Neural progenitor cell (in vitro differentiated cells): Measurements from ENCODE around the gene STUB1. TPM values are rescaled to one million over a fixed set of nuclear protein-coding genes. Genes with fewer than 3 reads are reported as not detected.

ENCODE experiments used
- DNase-seq: peaks from one replicate; pipeline ENCODE4 v3.0.0-alpha.2; 2016; ENCODE audit warnings: low spot score
- H2AFZ ChIP-seq: fragments of 200-600 bp; sonication (generic); replicated peaks from 2 replicates; pipeline ENCODE4 v1.6.1; 2016; ENCODE audit warnings: antibody characterized with exemption
- H3F3A ChIP-seq: fragments of 200-600 bp; sonication (generic); 2 replicates; pipeline ENCODE4 v1.6.1; 2016; ENCODE audit warnings: antibody characterized with exemption, low read depth
- H3K27ac ChIP-seq: fragments of 200-600 bp; sonication (generic); 2 replicates; pipeline ENCODE4 v1.5.1; 2016; ENCODE audit warnings: mild to moderate bottlenecking
- H3K27me3 ChIP-seq: fragments of 200-600 bp; sonication (generic); 2 replicates; pipeline ENCODE4 v1.6.1; 2016; ENCODE audit warnings: mild to moderate bottlenecking, moderate library complexity
- H3K36me3 ChIP-seq: fragments of 200-600 bp; sonication (generic); 2 replicates; pipeline ENCODE4 v1.5.1; 2016
- H3K4me1 ChIP-seq: fragments of 200-600 bp; sonication (generic); 2 replicates; pipeline ENCODE4 v1.6.1; 2016; ENCODE audit warnings: mixed run types
- H3K4me2 ChIP-seq: fragments of 200-600 bp; sonication (generic); 2 replicates; pipeline ENCODE4 v1.6.1; 2016
- H3K4me3 ChIP-seq: fragments of 200-600 bp; sonication (generic); 2 replicates; pipeline ENCODE4 v1.5.1; 2016
- H3K79me2 ChIP-seq: fragments of 200-600 bp; sonication (generic); 2 replicates; pipeline ENCODE4 v1.6.1; 2016; ENCODE audit warnings: low read depth
- H3K9ac ChIP-seq: fragments of 200-600 bp; sonication (generic); 2 replicates; pipeline ENCODE4 v1.6.1; 2016
- H3K9me3 ChIP-seq: fragments of 200-600 bp; sonication (generic); 2 replicates; pipeline ENCODE4 v1.5.1; 2016; ENCODE audit warnings: low read depth
- H4K20me1 ChIP-seq: fragments of 200-600 bp; sonication (generic); 2 replicates; pipeline ENCODE4 v1.6.1; 2016; ENCODE audit warnings: low read depth
- H3K27ac Mint-ChIP-seq: 3 replicates; pipeline ENCODE4 v1.8.0; 2021; ENCODE audit warnings: mixed read lengths
- H3K27me3 Mint-ChIP-seq: 2 replicates; pipeline ENCODE4 v1.8.0; 2022; ENCODE audit warnings: low read depth, mild to moderate bottlenecking, inconsistent platforms, moderate library complexity, mixed read lengths; ENCODE audit not compliant: insufficient read depth
- H3K36me3 Mint-ChIP-seq: 3 replicates; pipeline ENCODE4 v1.8.0; 2021; ENCODE audit warnings: mixed read lengths
- H3K4me1 Mint-ChIP-seq: 3 replicates; pipeline ENCODE4 v1.8.0; 2021; ENCODE audit warnings: mixed read lengths
- H3K4me3 Mint-ChIP-seq: 3 replicates; pipeline ENCODE4 v1.8.0; 2021; ENCODE audit warnings: mild to moderate bottlenecking, moderate library complexity, mixed read lengths
- H3K9me3 Mint-ChIP-seq: 3 replicates; pipeline ENCODE4 v1.8.0; 2020; ENCODE audit warnings: mixed read lengths
- EZH2 ChIP-seq: fragments of 200-600 bp; sonication (generic); IDR thresholded peaks from 2 replicates; pipeline ENCODE4 v1.6.1; 2017; ENCODE audit warnings: antibody characterized with exemption, mild to moderate bottlenecking, moderate library complexity
- EZH2phosphoT487 ChIP-seq: fragments of 200-600 bp; sonication (generic); IDR thresholded peaks from 2 replicates; pipeline ENCODE4 v1.6.1; 2017; ENCODE audit warnings: antibody characterized with exemption
- total RNA-seq: library from RNA; depleted of rRNA; stranded (reverse); fragments of >200 nt; gene quantifications from 2 replicates; pipeline ENCODE4 v1.2.3, GENCODE V29; 2015; ENCODE audit warnings: low replicate concordance
- TF ChIP-seq, protein P1 (sequence below): fragments of 200-600 bp; sonication (generic); IDR thresholded peaks from 2 replicates; pipeline ENCODE4 v1.5.1; 2017; ENCODE audit warnings: antibody characterized with exemption, mild to moderate bottlenecking

The STUB1 gene
- total RNA-seq, 1 donor from 2014 or later: 27.0 TPM

DNA sequence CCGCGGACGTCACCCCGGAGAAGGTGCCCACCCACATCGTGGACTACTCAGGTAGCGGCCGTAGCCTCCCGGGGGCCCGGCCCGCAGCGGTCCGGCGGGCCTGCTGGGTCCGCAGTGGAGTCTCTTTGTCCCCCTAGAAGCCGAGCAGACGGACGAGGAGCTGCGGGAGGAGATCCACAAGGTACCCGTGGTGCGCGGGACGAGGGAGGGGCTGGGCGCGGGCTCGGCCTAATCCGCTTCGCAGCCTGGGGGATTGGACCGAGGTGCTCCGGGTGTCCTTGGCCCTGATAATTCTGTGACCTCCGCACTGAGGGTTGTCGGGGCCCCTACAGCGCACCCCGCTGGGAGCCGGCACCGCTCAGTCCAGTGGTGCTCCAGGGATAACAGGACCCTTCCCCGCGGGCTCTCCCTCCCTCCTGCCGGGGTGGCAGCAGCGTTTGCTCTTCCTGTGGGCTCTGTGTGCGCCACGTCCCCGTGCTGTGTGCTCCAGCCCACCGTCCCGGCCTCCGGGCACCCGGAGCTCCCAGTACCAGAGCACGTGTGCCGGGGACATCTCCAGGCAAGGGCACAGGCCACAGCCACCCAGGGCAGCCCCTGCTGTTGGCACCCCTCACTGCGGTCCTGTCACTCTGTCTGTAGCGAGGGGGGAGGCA, 11.6 kb upstream of the STUB1 start:
- Mint-ChIP-seq H3K36me3 (no peaks in the 10 kb centered on the region), H3K27ac (no peak overlapping the region), H3K4me3 (peak overlapping the region; percentile 84), H3K27me3 (peaks cover 2% of the 10 kb centered on the region), H3K9me3 (no peaks in the 10 kb centered on the region), H3K4me1 (peaks cover 3% of the 10 kb centered on the region)
- Histone ChIP-seq H3K4me2 (peak overlapping the region; percentile 90), H3K9ac (peak overlapping the region; percentile 73), H3K9me3 (no peaks in the 10 kb centered on the region), H3K27me3 (no peaks in the 10 kb centered on the region), H4K20me1 (peaks cover 23% of the 10 kb centered on the region), H3K27ac (no peak overlapping the region), H3K79me2 (peaks cover 15% of the 10 kb centered on the region), H3K36me3 (no peaks in the 10 kb centered on the region), H3K4me1 (peaks cover 8% of the 10 kb centered on the region), H3F3A (peaks cover 7% of the 10 kb centered on the region), H2AFZ (no peak overlapping the region), H3K4me3 (peak overlapping the region; percentile 89)
- peak; percentile 53 for DNase-seq
- TF ChIP-seq EZH2phosphoT487 (no peak), EZH2 (no peak)
- TF ChIP-seq, protein P1, sequence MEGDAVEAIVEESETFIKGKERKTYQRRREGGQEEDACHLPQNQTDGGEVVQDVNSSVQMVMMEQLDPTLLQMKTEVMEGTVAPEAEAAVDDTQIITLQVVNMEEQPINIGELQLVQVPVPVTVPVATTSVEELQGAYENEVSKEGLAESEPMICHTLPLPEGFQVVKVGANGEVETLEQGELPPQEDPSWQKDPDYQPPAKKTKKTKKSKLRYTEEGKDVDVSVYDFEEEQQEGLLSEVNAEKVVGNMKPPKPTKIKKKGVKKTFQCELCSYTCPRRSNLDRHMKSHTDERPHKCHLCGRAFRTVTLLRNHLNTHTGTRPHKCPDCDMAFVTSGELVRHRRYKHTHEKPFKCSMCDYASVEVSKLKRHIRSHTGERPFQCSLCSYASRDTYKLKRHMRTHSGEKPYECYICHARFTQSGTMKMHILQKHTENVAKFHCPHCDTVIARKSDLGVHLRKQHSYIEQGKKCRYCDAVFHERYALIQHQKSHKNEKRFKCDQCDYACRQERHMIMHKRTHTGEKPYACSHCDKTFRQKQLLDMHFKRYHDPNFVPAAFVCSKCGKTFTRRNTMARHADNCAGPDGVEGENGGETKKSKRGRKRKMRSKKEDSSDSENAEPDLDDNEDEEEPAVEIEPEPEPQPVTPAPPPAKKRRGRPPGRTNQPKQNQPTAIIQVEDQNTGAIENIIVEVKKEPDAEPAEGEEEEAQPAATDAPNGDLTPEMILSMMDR: no peak

DNA sequence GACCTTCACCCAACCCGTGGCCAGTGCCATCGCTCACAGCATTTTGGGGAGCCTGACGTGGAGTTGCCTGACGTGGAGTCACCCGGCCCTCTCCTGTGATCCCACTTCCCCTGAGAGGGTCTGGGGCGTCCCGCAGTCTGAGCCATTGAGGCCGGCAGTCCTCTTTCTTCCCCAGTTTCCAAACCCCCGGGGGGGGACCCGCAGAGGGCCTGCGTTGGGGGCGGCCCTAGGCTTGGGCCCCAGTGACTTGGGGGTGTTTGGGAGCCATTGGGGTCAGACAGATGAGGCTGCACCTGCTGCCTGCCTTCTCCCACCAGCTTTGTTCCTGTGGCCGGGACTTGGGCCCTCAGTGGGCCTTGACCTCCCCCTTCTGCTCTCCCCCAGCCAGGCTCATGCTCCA, 10.5 kb upstream of the STUB1 start:
- H3K9me3 Mint-ChIP-seq: no peaks in the 10 kb centered on the region
- Histone ChIP-seq H3K4me3 (no peak overlapping the region), H4K20me1 (peaks cover 33% of the 10 kb centered on the region), H3K79me2 (peaks cover 15% of the 10 kb centered on the region), H3F3A (peaks cover 16% of the 10 kb centered on the region), H2AFZ (no peak overlapping the region), H3K9ac (no peak overlapping the region), H3K27me3 (no peaks in the 10 kb centered on the region), H3K4me2 (no peak overlapping the region), H3K36me3 (no peaks in the 10 kb centered on the region), H3K9me3 (no peaks in the 10 kb centered on the region), H3K4me1 (peaks cover 8% of the 10 kb centered on the region), H3K27ac (no peak overlapping the region)
- peaks cover 3% of the 10 kb centered on the region for H3K4me1 Mint-ChIP-seq
- H3K4me3 Mint-ChIP-seq: peak overlapping the region; percentile 84
- no peak for TF ChIP-seq EZH2
- TF ChIP-seq, protein P1: no peak
- TF ChIP-seq EZH2phosphoT487: no peak
- H3K27me3 Mint-ChIP-seq: peaks cover 3% of the 10 kb centered on the region
- no peak overlapping the region for H3K27ac Mint-ChIP-seq
- no peak for DNase-seq
- H3K36me3 Mint-ChIP-seq: no peaks in the 10 kb centered on the region

DNA sequence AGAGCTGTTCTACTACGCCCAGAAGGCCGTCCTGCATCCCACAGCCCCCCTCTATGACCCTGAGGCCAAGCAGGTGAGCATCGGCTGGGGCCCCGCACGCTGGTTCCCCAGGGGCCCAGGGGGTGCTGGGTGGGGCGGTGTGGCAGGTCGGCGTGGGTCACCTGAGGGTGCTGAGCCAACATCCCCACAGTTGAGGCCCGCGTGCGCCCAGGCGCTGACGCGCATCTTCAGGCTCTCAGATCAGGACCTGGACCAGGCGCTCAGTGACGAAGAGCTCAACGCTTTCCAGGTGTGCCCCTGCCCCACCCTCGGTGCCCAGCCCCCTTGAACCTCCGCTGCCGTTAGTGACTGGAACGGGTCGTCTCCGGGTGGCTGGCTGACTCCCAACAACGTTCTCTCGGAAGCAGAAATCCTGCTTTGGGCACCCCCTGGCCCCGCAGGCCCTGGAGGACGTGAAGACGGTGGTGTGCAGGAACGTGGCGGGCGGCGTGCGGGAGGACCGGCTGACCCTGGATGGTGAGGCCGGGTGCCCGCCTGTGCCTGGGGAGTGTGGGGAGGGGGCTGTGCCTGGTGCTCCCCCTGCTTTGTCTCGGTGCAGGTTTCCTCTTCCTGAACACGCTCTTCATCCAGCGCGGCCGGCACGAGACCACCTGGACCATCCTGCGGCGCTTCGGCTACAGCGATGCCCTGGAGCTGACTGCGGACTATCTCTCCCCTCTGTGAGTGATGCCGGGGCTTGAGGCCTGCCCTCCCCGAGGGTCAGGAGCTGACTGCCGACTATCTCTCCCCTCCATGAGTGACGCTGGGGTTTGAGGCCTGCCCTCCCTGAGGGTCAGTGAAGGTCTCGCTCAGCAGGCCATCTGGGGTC, 9.5 kb upstream of the STUB1 start:
- no peaks in the 10 kb centered on the region for H3K36me3 Mint-ChIP-seq
- peaks cover 9% of the 10 kb centered on the region for H3K27me3 ChIP-seq
- TF ChIP-seq, protein P1: no peak
- no peak for TF ChIP-seq EZH2phosphoT487
- no peak for TF ChIP-seq EZH2
- no peaks in the 10 kb centered on the region for H3K9me3 ChIP-seq
- H3K4me3 Mint-ChIP-seq: peak overlapping the region; percentile 60
- peaks cover 23% of the 10 kb centered on the region for H3F3A ChIP-seq
- H3K4me1 Mint-ChIP-seq: peaks cover 3% of the 10 kb centered on the region
- no peak overlapping the region for H3K27ac Mint-ChIP-seq
- no peak overlapping the region for H3K9ac ChIP-seq
- H2AFZ ChIP-seq: no peak overlapping the region
- H3K4me1 ChIP-seq: peaks cover 15% of the 10 kb centered on the region
- peaks cover 5% of the 10 kb centered on the region for H3K27me3 Mint-ChIP-seq
- peaks cover 39% of the 10 kb centered on the region for H4K20me1 ChIP-seq
- H3K9me3 Mint-ChIP-seq: no peaks in the 10 kb centered on the region
- no peak for DNase-seq
- H3K79me2 ChIP-seq: peaks cover 15% of the 10 kb centered on the region
- no peak overlapping the region for H3K27ac ChIP-seq
- H3K4me2 ChIP-seq: no peak overlapping the region
- no peaks in the 10 kb centered on the region for H3K36me3 ChIP-seq
- no peak overlapping the region for H3K4me3 ChIP-seq
